Measurements from ENCODE around the gene EXTL1.

EXTL1 gene

DNA sequence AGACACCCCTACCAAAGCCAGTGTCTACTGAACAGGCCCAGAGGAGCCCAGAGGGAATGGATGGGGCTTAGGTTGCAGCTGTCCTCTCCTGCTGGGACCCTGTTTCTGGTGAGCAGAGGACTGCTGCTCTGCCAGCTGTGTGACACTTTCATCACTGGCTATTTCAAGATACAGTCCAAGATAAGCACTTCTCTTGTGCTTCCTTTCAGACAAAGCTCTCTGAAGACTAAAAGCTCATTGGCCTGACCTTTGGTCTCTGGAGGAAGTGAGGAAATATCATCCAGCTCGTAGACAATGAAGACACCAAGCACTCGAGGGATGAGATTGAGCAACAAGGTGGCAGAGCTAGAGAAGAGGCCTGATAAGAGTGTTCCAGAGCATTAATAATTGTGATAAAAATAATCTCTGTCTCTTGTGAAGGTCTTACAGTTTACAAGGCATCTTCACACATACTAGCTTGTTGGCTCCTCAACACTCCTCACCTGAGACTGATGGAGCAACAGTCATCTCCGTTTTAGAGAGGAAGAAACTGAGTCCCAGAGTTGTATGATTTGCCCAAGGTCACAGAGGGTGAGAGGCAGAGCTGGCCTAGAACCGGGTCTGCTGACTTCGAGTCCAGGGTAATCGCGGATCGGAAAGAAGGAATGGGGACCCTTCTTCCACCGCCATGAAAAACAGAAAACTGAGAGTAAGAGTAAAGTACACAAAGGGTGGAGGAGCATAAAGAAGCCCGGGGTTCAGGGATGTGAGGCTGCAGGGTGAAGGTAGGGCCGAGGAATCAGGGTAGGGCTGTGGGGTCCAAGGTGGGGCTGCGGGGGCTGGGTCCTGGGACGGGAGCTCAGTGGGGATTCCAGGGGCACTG, 24.4 kb upstream of the EXTL1 start:
- DNase-seq (ENCODE audit: low read depth in 2 of 2), result no peak

DNA sequence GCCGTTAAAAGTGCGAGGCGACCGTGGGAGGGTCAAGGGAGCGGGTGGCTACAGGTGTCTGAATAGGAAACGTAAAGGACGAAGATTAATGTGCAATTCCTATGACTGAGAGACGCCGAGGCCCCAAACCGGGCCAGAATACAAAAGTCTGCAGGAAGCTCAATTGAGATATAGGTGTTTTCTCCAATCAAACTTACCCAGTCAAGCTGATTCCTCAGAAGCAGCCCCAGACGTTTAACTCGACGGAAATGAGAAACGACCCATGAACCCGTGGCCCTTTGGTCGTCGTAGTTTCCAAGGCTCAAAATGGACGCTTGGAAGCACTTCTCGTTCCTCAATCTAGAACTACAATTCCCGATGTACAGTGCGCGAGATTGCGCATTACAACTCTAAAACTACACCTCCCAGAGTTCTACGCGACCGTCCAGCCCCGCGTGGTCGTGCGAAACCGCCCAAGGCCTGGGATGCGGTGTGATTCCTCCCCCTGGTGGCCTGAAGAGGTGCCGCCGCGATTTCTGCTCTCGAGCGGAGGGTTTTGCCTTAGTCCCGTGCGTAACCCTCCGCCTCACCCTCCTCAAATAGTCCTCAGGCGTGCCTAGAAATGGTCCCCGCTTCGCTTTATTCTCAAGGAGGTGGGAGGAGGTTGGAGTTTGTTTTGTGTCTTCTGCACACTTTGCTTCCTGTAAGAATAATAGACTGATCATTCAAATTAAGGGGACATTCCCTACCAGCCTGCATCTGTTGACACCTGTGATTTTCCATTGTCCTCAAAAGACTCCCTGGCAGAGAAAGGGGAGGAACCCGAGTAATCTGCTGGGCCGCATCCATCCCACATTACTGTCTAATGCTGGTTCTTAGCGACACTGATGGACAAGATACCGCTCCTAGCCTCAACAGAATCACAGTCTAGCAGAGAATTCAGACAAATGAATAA, 23.5 kb upstream of the EXTL1 start, which contains the start of gene PAFAH2:
Gene PAFAH2 (minus strand): TSS at position 236 of the 934 bp plus-strand sequence. CDS start 7,247 bp downstream, outside the sequence.
- DNase-seq (ENCODE audit: low read depth in 2 of 2), result peak; percentile 92

DNA sequence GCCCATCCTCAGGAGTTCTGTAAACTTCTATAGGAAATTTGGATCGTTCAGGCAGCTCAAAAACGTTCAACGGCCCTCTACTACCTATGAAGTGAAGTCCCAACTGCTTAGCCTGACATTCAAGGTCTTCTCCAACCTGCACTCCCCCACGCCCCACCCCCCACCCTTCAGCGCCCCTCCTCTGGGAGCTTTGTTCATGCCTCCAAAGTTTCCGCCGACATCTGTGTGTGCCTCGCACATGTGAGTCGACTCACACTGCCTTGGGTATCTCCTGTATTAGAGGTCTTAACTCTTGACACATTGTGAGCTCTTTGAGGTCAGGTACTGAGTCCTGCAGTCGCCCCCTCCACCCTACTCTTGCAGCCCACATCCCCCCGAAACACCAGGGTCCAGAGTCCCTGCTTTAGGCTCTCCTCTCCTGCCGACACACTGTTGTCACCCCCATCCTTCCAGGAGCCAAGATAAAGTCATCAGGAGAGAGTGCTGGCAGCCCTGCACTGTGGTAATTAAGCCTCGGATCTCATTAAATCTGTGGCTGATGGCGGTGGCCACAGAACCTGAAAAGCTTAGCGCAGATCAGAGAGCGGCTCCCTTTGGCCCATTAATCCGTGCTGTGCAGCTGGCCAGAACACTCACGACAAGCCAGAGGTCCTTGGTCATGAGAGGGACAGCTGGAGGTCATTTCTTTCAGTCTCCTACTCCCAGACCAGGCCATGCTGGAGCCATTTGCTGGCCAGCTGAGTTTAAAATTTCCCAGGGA, 22.4 kb upstream of the EXTL1 start:
- no peak for DNase-seq (ENCODE audit: low read depth in 2 of 2)

DNA sequence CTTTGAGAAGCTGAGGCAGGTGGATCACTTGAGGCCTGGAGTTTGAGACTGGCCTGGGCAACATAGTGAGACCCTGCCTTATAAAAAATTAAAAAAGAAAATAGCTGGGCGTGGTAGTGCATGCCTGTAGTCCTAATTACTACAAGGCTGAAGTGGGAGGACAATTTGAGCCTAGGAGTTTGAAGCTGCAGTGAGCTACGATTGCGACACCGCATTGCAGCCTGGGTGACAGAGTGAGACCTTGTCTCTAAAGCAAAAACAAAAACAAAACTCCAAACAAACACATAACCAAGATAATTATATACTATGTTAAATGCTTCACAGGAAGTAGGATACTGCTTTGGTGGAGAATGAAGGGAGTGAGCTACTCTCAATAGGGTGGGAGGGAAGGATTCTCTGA, 18.3 kb upstream of the EXTL1 start:
- DNase-seq (ENCODE audit: low read depth in 2 of 2), result no peak

DNA sequence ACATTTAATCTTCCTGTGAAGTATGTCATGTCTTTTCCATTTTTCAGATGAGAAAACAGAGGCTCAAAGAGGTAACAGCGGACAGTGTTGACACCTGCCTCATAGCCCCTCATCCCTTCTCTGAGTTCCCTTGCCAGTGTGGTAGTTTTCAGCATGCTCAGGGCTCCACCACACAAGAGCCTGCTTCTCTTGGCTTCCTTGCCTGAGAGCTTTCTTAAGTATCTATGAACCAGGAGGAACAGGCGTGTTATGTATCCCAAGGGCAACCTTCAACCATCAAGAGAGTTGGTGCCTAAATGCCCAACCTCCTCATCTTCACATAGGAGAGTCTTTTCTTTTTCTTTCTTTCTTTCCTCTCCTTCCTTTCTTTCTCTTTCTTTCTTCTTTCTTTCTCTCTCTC, 17.8 kb upstream of the EXTL1 start:
- no peak for DNase-seq (ENCODE audit: low read depth in 2 of 2)

DNA sequence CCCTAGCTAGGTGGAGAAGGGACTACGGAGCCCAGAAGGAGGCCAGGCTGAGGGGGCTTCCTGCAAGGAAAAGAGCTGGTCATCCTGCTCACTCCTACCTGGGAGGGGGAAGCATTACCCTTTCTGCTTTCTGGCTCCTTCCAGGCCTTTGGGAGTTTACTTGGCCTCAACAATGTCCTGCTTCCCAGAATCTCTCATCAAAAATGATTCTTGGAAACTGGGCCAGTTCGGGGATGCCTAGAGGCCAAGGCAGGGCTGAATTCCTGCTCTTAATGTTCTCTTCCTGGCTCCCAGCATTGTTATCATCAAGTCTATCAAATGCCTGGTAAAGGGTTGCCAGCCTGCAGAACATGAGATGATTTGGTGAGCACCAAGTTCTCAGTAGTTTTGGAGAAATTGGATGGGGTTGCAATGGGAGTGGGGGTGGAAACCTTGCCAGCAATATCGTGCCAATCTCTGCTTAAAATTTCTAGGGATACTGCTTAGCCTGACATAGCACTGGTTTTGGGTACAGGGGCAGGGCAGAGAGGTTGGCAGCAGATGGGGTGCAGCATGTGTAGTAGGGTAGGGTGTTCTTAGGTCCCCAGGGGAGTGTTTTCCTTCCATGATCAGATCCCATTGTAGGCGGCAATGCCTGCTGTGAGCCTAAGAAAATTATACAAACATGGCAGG, 16.0 kb upstream of the EXTL1 start:
- DNase-seq (ENCODE audit: low read depth in 2 of 2), result no peak

DNA sequence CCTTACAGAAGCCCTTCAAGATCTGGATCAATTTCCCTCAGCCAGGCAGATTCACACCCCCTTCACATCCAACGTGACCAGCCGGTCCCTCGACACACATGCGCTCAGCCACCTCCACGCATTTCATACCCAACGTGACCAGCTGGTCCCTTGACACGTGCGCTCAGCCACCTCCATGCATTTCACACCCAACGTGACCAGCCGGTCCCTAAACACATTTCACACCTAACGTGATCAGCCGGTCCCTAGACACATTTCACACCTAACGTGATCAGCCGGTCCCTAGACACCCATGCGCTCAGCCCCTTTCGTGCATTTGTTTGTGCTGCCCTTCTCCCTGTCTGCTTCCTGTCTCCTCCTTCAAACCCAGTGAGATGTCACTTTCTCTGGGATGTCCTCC, 14.9 kb upstream of the EXTL1 start:
- DNase-seq (ENCODE audit: low read depth in 2 of 2), result no peak

DNA sequence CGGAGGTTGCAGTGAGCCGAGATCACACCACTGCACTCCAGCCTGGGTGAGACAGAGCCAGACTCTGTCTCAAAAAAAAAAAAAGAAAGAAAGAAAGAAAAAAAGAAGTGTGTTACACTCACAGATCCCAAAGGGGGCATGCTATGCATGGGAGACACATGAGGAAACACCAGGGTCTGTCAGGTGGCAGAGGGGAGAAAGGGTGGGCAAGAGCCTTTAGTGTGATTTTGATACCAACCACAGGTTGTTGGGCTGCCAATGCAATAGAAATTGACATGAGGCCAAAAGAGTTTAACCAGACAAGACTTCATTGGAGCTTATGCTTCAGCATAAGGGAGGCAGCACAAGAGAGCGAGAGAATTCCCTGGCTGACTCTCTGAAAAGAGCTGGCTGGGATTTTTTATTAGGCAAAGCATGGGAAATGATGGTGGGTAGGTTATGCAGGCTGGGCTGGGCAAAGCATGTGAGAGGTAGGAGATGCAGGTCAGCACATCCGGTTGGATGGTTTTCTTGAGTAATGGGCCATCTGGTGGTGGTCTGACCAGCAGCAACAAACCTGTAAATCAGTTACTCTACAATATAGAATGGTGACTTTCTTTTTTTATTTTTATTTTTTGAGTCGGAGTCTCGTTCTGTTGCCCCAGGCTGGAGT, 11.7 kb upstream of the EXTL1 start:
- DNase-seq (ENCODE audit: low read depth in 2 of 2), result no peak

DNA sequence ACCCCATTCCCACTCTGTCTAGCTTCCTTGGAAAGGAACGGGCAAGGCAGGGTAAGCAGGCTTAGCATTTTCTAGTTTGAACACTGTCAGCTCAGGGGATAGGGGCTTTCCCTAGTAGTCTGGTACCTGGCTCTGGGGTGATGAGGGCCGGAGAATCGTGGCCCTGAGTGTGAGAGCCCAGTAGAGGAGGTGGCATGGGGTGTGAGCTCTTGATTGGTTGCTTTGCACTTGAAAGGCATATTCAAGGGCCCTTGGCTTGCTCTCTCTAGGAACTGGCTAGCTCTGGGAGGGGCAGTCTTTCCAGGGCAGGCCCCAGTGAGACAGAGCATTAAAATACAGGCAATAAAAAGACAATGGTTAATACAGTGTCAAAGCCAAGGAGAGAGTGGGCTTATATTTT, 10.8 kb upstream of the EXTL1 start:
- DNase-seq (ENCODE audit: low read depth in 2 of 2), result no peak

DNA sequence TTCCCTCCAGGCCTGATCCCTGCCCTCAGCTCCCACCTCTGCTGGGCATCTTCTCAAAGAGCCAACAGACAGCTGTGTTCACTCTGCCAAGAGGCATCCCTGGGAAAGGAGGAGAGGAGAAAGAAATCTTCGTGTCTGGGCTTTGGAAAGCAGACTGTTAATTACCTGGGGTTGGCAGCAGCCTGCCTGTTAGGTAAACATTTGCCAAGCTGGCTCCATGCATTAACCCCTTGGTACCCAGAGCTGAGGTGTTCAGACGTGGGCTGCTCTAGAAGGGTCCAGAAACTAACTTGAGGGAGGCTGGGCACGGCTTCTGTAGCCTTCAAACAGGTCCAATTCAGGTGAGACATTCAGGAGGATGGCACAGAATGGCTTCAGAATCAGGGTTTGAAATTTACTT, 8.7 kb upstream of the EXTL1 start:
- DNase-seq (ENCODE audit: low read depth in 2 of 2), result no peak

DNA sequence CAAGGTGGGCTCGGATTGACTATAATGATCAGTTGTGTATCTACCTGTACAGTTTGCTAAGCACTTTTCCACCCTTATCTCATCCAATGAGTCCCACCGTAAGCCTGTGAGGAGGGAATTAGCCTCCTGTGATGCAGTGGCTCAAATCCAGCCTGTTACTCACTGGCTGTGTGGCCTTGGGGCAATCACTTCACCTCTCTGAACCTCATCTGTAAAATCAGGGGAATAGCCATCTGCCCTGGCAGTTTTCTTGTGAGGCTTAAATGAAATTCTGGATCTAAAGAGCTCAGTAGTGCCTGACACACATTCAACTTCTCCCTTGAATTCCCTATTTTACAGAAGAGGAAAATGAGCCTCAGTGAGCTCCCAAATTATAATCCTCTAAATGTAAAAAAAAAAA, 7.4 kb upstream of the EXTL1 start:
- no peak for DNase-seq (ENCODE audit: low read depth in 2 of 2)

DNA sequence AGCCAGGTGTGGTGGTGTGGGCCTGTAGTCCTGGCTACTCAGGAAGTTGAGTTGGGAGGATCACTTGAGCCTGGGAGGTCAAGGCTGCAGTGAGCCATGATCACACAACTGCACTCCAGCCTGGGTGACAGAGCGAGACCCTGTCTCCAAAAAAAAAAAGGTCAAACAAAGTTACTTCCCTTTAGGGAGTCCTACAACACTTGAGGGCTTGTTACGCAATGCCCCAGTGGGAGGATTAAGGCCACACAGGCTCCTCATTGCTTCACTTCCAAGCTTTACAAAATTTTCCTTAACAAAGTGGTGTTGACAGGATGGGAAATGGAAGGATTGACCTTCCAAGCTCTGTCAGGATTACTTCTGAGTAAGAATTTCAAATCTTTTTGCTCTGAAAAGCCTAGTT, 6.2 kb upstream of the EXTL1 start:
- no peak for DNase-seq (ENCODE audit: low read depth in 2 of 2)

DNA sequence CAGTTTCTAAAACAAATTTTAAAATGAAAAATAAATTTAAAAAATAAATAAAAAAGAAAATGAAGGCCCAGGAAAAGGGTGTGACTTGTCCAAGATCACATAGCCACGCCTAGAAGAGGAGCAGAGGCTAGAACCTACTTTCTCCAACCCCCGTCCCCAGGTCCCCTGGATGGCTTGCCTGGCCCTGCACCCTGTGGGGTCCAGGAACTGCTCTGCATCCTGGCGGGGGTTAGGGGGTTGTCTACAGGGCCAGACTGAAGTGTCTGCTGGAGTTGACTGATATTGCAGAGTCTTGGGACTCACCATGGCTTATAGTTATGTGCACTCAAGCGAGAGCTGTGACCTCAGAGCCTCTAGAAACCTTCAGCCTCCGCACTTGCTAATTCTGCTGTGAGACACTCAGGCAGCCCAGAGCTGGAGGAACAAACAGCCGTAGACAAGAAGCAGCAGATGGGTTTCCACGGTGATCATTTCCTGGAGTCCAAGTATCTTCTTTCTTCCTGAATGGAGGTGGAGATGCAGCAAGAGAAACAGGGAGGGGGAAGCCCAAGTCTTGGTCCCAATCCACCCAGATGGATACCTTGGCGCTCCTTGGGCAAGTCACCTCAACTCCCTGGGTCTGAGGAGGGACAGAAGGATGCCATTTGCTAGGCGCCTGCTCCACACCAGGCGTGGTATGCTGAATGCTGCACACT, 5.2 kb upstream of the EXTL1 start:
- no peak for DNase-seq (ENCODE audit: low read depth in 2 of 2)

DNA sequence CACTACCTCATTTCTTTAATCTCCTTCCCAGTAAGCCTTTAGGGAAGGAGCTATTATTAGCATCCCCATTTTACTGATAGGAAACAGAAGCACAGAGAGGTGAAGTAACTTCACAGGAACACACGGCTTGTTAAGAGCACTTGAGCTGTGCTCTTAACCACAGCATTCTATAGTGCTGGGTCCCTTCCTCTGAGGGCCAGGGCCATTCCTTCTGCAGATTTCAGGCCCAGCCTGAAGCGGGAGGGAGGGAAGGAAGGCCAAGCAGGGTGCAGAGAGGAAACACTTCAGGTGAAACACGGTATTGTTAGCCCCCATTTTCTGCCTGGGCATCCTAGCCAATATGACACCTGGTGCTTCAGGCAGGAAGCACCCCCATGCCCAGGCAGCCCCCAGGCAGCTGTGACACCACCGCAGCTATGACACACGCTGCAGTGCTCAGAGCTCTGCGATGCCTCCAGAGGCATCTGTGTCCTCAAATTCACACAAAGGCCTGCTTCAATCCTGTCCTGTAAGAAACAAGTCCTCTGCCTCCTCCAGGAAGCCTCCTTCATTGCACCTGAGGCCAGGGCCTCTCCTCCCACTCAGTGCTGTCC, 4.5 kb upstream of the EXTL1 start:
- no peak for DNase-seq (ENCODE audit: low read depth in 2 of 2)

DNA sequence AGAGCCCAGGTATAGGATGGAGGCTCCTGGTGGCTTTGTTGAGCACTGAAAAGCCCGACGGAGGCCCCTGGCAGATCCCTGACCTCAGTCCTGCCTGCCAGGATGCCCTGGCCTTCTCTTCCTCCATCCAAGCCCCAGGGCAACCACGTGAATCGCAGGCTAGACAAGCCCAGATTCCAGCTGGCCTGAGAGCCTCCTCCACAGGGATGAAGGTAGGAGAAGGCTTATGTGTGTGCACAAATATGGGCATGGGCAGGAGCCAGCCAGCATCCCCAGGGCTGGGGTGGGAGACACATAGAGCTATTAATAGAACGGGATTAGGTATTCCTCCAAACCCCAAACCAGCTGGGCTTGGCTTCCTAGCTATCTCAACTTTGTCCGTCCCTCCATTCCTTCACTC, 4.0 kb upstream of the EXTL1 start:
- no peak for DNase-seq (ENCODE audit: low read depth in 2 of 2)

DNA sequence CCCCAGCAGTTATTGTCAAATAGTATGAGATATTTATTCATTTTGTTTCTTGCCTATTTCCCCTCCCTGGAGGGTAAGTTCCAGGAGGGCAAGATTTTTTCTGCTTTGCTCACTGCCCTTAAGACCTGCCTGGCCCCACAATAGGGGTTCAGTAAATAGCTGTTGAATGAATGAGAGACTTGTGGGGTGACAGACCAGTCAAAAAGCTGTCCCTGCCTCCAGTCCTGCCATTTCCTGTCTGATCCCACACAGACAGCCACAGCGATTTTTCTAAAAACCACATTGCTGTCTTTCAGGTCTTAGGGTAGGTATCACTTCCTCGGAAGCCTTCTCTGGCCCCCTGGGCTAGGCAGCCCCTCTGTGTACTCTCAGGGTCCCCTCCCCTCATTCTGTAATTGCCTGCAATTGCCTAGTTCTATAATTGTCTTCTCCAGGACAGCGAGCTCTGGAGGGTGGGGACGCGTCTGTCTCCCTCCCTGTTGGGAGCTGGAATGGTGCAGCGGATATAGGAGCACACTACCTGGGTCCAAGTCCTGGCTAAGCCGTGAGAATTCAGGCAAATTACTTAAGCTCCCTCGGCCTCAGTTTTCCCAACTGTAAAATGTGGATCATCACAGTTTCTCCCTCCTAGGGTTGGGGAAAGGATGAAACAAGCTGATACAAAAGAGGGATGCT, 1.8 kb upstream of the EXTL1 start:
- DNase-seq (ENCODE audit: low read depth in 2 of 2), result no peak

DNA sequence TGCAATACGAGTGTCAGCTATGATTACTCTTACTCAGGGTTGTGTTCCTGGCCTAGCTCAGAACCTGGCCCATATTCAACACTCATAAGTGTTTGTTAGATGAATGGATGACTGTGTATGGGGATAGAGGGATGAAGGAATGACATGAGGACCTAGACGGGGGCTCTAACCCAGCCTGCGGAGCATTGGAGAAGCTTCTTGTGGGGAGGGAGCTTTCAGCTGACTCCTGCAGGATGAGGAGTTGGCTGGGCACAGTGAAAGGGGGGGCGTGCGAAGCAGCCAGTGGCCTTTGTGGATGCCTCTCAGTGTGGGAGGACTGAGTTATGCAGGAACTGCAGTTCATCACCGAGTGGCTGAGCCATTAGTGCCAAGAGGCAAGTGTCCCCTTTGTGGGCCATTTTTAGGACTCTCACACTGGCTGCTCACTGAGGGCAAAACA, 1.2 kb upstream of the EXTL1 start:
- no peak for DNase-seq (ENCODE audit: low read depth in 2 of 2)

DNA sequence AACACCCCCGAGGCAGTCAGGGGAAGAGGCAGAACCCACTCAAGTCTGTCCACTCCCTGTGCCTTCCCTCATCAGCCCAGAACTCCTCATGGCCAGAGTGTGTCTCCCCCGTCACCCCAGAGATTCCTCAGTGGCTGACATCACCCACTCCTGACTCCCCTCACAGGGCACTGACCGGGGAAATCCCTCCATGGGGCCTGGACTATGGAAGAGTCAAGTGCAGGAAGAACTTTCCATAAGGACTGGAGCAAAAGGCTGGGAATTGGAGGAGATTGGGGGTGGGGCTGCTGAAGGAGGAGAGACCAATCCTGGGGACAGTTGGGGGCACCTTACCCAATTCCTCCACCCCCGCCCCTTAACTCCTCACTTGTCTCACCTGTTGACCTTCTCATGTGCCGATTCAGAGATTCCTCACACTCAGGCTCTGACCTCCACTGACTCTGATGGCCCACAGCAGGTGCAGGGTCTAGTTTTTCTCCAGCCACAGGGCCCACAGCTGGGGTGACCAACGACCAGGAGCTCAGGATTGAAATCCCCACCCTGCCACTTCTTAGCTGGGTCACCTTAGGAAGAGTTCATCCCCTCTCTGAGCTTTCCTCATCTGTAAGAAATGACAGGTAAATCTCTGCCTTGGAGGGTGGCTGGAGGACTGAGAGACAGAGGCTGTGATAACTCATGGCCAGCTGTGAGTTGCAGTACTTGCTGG, 481 bp upstream of the EXTL1 start:
- no peak for DNase-seq (ENCODE audit: low read depth in 2 of 2)

DNA sequence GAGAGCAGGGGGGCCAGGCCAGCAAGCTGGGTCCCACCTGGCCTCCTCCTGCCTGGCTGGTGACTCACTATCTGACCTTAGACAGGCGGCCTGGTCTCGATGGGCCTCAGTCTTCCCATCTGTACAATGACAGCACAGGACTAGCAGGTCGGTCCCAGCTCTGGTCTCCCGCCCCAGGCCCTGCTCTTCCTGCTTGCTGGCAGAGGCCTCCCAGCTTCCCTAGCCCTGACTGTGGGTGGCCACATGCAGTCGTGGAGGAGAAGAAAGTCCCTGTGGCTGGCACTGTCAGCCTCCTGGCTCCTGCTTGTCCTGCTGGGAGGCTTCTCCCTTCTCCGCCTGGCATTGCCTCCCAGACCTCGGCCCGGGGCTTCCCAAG, 817 bp downstream of the EXTL1 start:
- DNase-seq (ENCODE audit: low read depth in 2 of 2), result no peak

All from stimulated activated CD8-positive, alpha-beta memory T cell treated with anti-CD3 and anti-CD28 coated beads, Interleukin-2, amount 100 ng/mL, for 1 hour (primary cell).